Activated T-cell treated with anti-CD3 and anti-CD28 coated beads, Interleukin-2, amount 50 U/mL, for 72 hours (primary cell): Measurements from ENCODE around the gene SRPK2. TPM values are rescaled to one million over a fixed set of nuclear protein-coding genes. Genes with fewer than 3 reads are reported as not detected.
A peak's percentile ranks its signal among the peaks of the same experiment; 100 is the strongest.

ENCODE experiments used
- ATAC-seq, 2 donors: fragments of 150-1000 bp; cut with Tn5 transposase; replicated peaks in 1 of 2; 2 replicates each; pipeline ENCODE4 v1.10.0; 2021; ENCODE audit warnings: moderate library complexity in 2 of 2, mild to moderate bottlenecking in 1 of 2
- DNase-seq, 2 donors: peaks; one replicate each; pipeline ENCODE4 v3.0.0; 2021 to 2022; ENCODE audit warnings: mixed read lengths in 1 of 2
- H3K27ac Mint-ChIP-seq: one replicate; pipeline ENCODE4 v1.8.0; 2022; ENCODE audit warnings: mild to moderate bottlenecking, moderate library complexity, mixed read lengths
- H3K27me3 Mint-ChIP-seq: one replicate; pipeline ENCODE4 v1.8.0; 2022; ENCODE audit warnings: low read depth, mixed read lengths
- H3K36me3 Mint-ChIP-seq, 2 donors: one replicate each; pipeline ENCODE4 v1.8.0; 2022; ENCODE audit warnings: mixed read lengths in 2 of 2, mild to moderate bottlenecking in 1 of 2; ENCODE audit not compliant: insufficient read depth in 2 of 2
- H3K4me1 Mint-ChIP-seq: one replicate; pipeline ENCODE4 v1.8.0; 2022; ENCODE audit warnings: low read depth, mixed read lengths
- H3K4me3 Mint-ChIP-seq, 2 donors: one replicate each; pipeline ENCODE4 v1.8.0; 2022; ENCODE audit warnings: mild to moderate bottlenecking in 2 of 2, mixed read lengths in 2 of 2, moderate library complexity in 2 of 2
- H3K9me3 Mint-ChIP-seq, 2 donors: one replicate each; pipeline ENCODE4 v1.8.0; 2022; ENCODE audit warnings: mixed read lengths in 2 of 2
- total RNA-seq, 2 donors: library from RNA; stranded (reverse); gene quantifications; one replicate each; pipeline ENCODE4 v1.2.3, GENCODE V29; 2022

Gene SRPK2
- total RNA-seq, 2 donors from 2014 or later = 45.4 to 51.0 TPM

GRCh38 chr7:105068886-105069285, 319.8 kb downstream of the SRPK2 start:
- DNase-seq (no peak), ATAC-seq (no peak)
- Mint-ChIP-seq H3K9me3 (no peaks in the 10 kb centered on the region), H3K36me3 (peaks cover 7 to 48% of the 10 kb centered on the region in 2 donors), H3K4me1 (no peaks in the 10 kb centered on the region), H3K27me3 (no peaks in the 10 kb centered on the region), H3K27ac (peak overlapping the region; percentile 54), H3K4me3 (no peak overlapping the region)

DNA sequence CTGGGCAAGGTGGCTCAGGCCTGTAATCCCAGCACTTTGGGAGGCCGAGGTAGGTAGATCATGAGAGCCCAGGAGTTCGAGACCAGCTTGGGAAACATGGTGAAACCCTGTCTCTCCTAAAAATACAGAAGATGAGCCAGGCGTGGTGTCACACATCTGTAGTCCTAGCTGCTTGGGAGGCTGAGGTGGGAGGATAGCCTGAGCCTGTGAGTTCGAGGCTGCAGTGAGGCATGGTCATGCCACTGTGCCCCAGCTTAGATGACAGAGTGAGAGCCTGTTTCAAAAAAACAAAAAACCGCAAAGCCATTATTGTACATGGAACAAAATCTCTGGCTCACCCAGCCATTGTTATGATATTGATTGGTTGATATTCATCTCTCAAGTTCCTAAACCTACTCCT, 321.0 kb downstream of the SRPK2 start:
- ATAC-seq = no peak
- Mint-ChIP-seq H3K36me3 (peaks cover 7 to 51% of the 10 kb centered on the region in 2 donors), H3K4me3 (no peak overlapping the region)

More for the DNA sequence above, 321.0 kb downstream of the SRPK2 start:
- H3K27ac Mint-ChIP-seq = no peak overlapping the region
- H3K27me3 Mint-ChIP-seq = no peaks in the 10 kb centered on the region
- peaks cover 7% of the 10 kb centered on the region for H3K4me1 Mint-ChIP-seq
- no peak for DNase-seq
- no peaks in the 10 kb centered on the region for H3K9me3 Mint-ChIP-seq

Other genes starting within 250 kb of the SRPK2 start
- 10 to 100 TPM; 14.4 to 14.5 TPM for gene PUS7, start 133.3 kb upstream of the SRPK2 start, total RNA-seq
- gene RINT1, start 143.3 kb upstream of the SRPK2 start, total RNA-seq = 10 to 100 TPM; 29.8 to 30.0 TPM
- gene EFCAB10, start 192.6 kb upstream of the SRPK2 start, total RNA-seq = not detected